ENCODE measurements around the gene HDAC9. TPM values are rescaled to one million over a fixed set of nuclear protein-coding genes. Genes with fewer than 3 reads are reported as not detected.

HDAC9 gene
- total RNA-seq, 1 experiment from 2014 or later = 0.02 TPM

DNA sequence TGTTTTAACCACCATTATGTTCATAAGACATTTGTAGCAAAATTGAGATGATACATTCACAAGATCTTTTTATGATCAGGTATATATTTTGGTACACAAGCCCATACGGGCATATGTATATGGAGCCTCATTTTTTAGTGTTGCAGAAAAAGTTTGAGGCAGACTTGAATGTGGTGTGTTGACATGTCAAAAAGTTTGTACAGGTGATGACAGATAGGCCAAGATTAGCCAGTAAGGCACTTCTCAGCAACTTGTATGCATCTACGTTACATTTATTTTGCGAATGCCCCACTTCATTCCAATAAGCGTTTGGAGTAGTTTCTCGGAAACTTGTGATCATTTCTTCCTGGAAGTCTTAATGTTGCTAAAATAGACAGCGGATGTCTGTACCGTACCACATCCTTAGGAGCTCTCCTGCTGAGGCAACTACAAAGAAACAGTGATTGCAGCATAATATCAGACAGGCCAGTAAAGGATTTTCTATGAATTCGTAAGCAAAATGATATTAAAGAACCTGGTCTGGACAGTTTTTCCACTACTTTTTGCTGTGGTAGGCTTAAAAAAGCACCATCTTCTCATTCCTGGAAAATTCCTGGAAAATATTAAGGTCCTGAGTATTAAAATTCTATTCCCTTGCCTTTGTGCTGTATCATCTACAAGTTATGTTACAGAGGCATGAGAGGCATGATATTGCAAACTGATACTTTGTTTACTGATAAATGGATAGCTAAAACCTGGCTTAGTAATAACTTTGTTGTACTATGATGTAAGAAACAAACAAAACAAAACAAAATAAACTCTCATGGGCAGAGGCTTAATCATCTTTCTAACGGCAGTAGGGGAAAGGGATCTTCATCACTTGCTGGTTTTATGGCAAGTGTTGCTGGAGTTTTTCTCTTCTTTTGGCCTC is 153.6 kb downstream of the HDAC9 start:
- DNase-seq (ENCODE audit: extremely low read depth, low read depth) = peak; percentile 15

DNA sequence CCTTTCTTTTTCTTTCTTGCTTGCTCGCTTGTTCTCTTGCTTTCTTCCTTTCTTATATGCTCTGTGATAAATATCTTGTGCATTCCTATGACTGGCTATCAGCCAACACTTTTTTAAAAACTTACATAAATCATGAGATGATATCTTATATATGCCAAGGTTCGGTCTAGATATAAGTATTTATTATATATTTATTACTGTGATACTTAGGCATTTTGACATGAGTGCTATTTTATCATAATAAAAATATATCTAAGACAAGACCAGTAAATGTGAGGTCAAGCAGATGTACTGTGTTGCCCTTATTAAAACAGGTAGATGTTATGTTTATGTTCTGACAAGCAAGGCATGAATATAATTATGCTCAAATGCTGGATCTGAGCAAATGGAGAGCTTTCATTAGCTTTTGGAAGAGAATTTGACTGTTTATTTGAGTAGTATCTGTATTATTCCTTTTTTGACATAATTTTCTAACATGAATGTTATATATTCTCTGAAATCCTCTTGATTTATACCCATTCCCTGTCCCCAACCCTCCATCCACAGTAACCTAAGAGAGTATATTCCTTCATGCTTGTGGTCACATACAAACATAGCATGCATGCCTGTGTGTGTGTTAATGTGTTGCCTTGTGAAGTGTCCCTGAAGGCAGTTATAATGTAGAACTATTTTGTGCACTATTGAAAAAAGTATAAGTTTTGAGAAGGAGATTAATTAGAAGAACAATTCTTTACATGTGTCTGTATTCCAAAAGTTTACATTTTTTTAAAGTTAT is 158.0 kb downstream of the HDAC9 start:
- DNase-seq (ENCODE audit: extremely low read depth, low read depth) = no peak

DNA sequence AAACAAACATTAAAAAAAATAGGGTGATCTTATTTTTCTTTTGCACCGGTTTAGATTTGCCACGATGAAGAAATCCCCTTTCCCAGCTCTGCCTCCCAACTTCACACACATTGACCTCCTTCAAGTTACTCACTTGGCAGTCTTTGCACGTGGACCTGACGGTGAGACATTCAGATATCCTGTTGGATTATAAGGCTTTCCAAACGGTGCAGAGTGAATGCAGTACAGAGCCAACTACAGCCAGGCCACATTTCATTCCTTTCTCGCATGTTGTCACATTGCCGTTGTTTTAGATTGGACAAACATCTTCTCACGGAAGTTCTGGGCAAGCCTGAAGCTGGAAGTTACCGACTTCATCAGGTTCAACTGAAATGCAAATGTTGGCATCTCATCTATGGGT is 159.2 kb downstream of the HDAC9 start:
- DNase-seq (ENCODE audit: extremely low read depth, low read depth) = no peak

DNA sequence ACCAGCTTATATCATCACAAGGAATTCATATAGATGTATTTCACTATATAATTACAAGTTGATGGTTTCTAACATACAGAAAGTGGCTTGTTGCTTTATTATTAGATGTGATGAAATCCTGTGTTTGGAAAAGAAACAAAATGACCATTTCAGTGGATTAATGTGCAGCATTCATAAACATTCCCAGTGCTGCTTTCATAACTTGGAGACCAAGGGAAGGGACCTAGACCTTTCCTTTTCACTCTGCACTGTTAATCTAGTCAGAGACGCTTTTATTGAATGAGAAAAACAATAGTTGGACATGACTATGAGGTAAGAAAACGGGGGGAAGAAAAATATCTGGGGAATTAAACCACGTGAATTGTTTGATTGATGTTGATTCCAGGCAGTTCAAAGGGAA is 160.0 kb downstream of the HDAC9 start:
- DNase-seq (ENCODE audit: extremely low read depth, low read depth) = no peak

DNA sequence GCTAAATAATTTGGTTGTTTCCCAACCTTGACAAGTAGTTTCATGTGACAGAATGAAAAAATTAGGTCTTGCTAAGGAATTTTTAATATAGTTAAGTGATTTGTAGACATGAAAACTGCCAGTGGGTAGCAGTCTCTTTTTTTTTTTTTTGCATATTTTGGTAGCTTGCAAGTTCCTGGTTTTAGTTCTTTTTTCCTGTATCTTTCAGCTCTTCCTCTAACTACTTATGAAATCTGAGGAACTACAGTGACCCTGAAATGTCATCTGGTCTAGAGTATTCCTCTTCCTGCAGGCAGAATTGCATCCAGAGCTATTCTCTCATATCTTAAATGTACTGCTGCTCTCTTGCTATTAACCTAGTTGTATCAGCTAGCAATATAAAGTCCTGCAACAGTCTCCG is 160.4 kb downstream of the HDAC9 start:
- no peak for DNase-seq (ENCODE audit: extremely low read depth, low read depth)

DNA sequence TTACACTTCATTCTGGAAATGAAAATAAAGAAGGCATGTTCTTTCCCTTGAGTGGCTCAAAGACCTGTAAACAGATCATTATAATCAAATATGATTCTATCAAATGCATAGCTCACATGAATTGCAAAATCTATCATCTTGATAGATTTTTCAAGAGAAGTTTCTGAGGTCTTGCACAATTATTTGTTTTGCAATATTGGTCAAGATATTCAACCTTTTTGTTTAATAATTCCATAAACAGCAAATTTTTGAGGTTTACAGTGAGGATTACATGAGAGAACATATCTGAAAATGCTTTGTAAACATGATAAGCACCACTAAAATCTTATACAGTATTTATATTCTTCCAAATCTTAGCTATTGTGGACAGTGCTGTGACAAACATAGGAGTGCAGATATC is 160.8 kb downstream of the HDAC9 start:
- DNase-seq (ENCODE audit: extremely low read depth, low read depth) = no peak

DNA sequence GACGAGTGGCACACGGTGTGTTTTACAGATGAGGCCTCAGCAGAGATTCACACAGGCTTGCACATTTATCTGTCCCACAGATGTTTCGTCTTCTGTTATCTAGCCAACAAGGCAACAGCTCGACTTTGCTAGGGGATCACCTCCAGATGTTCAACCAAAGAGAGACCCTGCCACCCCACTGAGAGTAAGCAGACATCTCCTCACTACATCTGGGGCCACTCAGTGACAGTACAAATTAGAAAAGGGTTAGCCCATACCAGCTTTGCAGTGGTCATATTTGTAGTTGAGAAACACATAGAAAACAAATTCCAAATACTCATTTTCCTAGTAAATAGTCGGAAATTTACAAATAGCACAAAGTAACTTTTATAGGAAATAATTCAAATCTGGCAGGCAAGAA is 164.2 kb downstream of the HDAC9 start:
- DNase-seq (ENCODE audit: extremely low read depth, low read depth) = no peak

DNA sequence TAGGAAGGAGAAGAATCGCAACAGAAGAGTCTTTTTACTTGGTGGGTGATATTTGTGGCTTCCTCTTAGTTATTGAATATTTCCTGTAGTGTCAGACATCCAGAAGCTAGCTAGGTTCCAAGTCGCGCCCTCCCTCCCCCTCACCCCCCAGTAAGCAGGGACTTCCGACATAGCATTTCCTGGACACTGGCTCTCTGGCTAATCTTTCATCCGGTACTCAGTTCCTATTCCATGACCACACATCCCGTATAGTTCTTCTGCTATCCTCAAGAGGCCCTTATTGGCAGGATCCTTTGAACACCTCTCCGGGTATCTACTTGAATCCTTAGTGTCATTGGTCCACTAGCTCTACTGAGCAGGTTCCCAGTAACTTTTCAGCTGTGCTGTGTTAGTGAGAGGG is 167.8 kb downstream of the HDAC9 start:
- no peak for DNase-seq (ENCODE audit: extremely low read depth, low read depth)

DNA sequence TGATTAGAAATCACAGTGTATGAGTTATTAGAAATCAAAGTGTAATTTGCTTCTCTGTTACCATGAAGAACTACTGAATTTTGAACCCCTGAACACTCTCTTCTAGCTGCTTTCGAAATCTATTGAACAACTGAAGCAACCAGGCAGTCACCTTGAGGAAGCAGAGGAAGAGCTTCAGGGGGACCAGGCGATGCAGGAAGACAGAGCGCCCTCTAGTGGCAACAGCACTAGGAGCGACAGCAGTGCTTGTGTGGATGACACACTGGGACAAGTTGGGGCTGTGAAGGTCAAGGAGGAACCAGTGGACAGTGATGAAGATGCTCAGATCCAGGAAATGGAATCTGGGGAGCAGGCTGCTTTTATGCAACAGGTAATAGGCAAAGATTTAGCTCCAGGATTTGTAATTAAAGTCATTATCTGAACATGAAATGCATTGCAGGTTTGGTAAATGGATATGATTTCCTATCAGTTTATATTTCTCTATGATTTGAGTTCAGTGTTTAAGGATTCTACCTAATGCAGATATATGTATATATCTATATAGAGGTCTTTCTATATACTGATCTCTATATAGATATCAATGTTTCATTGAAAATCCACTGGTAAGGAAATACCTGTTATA is 170.7 kb downstream of the HDAC9 start:
- peak; percentile 72 for DNase-seq (ENCODE audit: extremely low read depth, low read depth)

DNA sequence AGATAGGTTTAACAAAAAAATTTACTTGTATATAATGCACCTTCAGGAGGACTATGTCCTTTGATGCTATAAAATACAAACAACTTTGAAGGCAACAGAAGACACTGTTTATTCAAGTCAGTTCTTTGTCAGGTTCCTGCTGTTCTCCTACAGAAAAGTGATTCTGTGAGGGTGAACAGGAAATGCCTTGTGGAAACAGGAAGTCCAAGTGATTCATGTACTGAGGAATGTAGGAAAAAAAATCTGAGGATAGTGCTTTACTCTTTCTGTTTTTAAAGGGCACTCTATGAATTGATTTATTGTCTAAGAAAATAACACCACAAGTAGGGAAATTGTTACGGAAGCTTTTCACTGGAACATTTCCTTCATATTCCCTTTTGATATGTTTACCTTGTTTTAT is 171.9 kb downstream of the HDAC9 start:
- DNase-seq (ENCODE audit: extremely low read depth, low read depth) = peak; percentile 28

DNA sequence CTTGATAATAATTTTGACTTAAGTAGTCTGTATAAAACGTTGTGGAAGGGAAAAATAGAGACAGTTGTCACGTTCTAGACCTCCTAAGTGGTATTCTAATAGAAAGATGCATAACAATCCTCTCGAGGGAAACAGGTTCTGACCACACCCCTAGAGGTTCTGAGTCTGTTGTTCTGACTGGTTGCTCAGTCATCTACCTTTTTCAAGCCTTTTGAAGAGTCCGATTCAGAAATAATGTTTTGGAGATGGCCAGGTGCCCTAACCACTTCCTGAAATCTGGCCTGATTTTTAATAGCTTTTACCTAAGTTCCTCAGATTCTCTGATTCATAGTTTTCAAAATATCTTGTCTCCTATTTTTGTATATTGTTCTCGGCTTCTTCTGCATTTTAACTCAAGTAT is 175.6 kb downstream of the HDAC9 start:
- no peak for DNase-seq (ENCODE audit: extremely low read depth, low read depth)

DNA sequence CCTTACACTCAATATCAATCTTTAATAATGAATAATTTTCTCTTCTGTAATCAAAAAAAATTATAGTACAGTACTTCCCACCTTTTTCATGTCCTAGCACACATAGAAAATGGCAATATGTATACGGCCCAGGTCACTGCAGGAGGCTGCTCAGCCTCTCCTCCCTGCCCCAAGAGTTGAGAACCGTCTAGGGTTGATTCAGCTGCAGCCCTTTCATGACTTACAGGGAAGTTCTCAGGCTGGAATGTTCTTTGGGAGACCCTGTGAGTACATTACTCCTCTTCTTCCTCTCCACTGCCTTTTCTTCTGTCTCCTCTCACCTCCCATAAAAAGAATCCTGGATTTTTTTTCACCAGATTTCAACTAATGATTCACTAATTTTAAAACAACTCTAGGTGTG is 180.0 kb downstream of the HDAC9 start:
- DNase-seq (ENCODE audit: extremely low read depth, low read depth) = no peak

DNA sequence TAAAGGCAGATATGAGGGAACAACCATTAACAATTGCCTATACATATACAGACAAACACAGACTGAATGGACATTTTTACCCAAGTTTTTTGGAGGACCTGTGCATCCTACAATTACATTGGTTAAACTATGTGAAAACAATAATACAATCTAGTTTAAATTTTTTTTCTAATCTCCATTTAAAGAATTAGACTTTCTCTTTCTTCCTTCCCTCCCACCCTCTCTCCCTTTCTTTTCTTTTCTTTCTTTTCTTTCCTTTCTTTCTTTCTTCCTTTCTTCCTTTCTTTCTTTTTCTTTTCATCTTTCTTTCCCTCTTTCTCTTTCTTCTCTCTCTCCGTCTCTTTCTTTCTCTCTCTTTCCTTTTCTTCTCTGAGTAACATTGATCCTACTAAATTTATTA is 183.7 kb downstream of the HDAC9 start:
- no peak for DNase-seq (ENCODE audit: extremely low read depth, low read depth)

DNA sequence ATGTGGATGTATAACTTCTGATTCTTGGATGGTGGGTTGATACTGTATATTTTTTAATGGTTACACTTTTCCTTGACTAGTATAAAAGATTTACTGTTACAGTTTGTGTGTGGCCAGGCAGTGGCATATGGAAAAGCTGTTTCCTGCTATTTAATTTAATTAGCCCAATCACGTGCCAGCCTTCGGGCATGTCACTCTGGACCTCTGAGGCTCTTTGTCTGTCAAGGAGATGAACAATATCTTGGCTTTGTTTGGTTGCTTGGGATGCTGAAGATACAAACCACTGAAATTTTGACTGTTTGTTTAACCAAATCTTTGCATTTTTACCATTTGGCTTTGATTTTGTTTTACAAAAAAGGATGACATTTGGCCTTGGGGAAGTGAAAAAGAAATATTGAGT is 185.0 kb downstream of the HDAC9 start:
- DNase-seq (ENCODE audit: extremely low read depth, low read depth) = no peak

DNA sequence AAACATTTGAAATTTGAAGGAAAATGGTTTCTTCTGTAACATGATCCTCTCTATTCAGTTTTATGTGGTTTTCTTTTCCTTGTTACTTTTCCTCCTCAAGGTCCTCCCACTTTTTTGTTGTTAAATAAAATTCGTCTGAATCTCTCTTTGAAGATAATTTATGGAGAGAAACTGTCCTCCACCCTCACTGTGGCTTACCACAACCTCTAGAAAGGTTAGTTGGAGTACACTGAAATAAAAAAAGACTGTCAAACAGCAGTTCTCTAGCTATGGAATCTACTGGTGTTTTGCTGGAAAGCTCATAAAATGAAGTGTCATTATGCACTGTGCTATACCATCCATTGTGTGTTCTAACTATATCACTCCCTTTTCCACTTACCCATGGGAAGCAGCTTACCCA is 189.4 kb downstream of the HDAC9 start:
- no peak for DNase-seq (ENCODE audit: extremely low read depth, low read depth)

DNA sequence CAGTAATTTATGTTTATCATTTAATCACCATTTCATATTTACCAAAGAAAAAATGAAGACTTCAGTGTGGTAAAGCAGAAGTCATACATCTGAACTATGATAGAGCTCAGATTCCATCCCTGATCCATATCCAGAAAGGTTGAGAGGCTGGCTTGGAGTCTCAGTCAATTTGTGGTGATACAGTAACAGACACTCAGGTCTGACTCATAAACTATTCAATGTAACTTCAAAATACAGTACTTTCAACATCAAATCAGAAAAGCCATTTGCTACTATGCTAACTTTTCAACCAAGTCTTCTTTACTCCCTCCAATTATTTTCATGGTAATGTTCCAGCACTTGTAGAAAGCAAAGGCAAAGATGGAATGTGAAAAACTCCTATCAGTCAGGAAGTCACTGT is 190.4 kb downstream of the HDAC9 start:
- DNase-seq (ENCODE audit: extremely low read depth, low read depth) = no peak

DNA sequence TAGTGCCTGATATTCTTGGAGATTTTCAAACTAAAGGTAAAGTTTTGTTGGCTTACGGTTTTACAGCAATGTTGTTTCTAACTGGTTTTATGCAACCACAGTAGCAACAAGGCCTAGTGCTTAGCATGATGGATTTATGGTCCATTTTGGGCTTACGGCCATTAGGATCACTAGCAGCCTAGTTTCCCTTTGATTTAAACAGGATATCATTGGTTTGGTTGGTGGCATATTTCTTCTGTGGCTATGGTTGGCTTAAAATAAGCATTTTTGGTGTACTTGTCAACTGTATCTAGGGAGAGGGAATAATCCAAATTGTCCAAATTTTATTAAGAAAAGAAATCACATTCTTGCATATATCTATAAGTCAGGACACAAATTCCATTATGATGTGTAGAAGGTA is 194.0 kb downstream of the HDAC9 start:
- DNase-seq (ENCODE audit: extremely low read depth, low read depth) = no peak

DNA sequence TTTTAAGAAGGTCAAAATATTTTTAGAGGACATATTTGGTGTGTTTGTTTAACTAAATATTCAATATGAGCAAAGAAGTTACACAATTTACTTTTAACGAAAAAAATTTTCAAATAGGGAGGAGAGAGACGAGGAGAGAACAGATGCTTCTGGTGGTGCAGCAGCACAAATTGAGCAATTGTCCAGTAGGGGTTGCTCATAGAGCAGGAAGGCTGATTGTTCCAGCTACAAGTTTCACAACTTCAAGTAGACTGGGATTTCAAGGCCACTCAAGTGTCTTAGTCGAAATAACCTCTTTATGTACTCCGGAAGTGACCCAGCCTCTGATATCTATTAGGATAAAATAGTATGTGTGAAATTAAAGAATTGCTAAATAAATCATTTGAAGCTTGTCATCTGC is 197.9 kb downstream of the HDAC9 start:
- DNase-seq (ENCODE audit: extremely low read depth, low read depth) = peak; percentile 13

DNA sequence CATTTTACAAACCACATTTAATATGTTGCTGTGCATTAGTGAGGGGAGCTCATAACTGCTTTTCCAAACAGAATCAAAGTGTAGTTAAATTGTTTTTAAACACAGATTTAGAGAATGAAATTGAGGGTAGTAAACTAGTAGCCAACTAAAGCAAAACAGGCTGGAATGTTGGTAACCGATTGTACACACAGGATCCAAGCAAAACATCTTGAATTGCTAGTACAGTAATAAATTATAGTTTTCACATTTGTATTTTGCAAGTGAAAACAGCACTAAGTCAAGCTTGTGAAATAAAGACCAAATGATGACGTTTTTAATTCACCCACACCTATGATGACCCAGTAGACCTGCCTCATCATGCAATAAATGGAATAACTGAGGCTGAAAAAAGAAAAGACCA is 198.3 kb downstream of the HDAC9 start:
- no peak for DNase-seq (ENCODE audit: extremely low read depth, low read depth)

DNA sequence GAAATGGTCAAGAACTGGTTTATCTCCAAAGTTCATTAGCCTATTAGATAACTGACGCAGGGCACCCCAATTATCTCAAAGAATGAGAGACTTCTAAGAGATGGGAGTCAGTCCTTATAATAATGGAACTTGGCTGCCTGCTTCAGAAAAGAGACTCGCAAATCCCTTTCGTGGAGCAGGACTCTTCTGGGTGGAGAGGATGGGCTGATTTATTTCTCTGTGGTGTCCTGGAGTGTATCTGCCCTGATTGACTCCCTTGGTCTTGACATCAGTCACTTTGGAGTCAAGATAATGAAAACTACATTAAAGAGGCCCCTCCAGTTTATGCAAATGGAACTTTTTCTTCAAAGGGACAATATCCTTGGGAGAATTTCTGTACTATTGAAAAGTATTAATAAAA is 198.9 kb downstream of the HDAC9 start:
- no peak for DNase-seq (ENCODE audit: extremely low read depth, low read depth)

DNA sequence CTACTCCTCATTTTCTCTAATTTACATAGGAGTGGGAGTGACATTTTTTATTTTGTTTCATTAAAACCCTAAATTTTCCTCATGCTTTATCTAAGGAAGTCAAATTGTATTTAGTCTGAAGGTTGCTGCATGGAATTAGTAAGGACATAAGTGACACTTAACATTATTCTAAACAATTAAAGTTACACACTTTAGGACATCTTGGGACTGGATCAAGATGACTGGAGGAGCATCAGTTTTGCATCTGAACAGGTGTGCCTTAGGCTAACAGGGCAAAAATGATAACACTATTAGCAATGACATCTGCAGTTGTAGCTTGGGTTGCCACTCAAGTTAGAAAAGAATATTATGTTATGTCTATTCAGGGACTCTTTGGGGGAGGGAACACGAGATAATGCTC is 199.4 kb downstream of the HDAC9 start:
- DNase-seq (ENCODE audit: extremely low read depth, low read depth) = no peak

Data from NCI-H460 (cell line).